Spleen (tissue), 11 donors: ENCODE measurements around the gene HILPDA. TPM values are rescaled to one million over a fixed set of nuclear protein-coding genes. Genes with fewer than 3 reads are reported as not detected.
"Not testable (repeated sequence)": the region's sequence is repeated elsewhere in the genome, so short reads cannot be mapped to it uniquely, and the experiment has no call there.

Experiments used
- DNase-seq: peaks from one replicate; pipeline ENCODE4 v3.0.0-alpha.2; 2020
- H3K27ac ChIP-seq, 8 donors: fragments of 200-600 bp; sonication (generic) in 7 of 8; 1 replicate in 4 of 8; 2 replicates in 4 of 8; pipeline versions ENCODE4 v1.5.0 to v1.8.0; 2016 to 2021; ENCODE audit warnings: inconsistent platforms in 4 of 8, mild to moderate bottlenecking in 4 of 8, moderate library complexity in 1 of 8
- H3K27me3 ChIP-seq, 7 donors: fragments of 200-600 bp; sonication (generic) in 6 of 7; replicated peaks in 1 of 7; 1 replicate in 4 of 7; 2 replicates in 3 of 7; pipeline versions ENCODE4 v1.5.0 to v1.8.0; 2016 to 2021; ENCODE audit warnings: inconsistent platforms in 3 of 7, mild to moderate bottlenecking in 1 of 7
- H3K36me3 ChIP-seq, 6 donors: fragments of 200-600 bp; sonication (generic) in 5 of 6; 1 replicate in 4 of 6; 2 replicates in 2 of 6; pipeline versions ENCODE4 v1.5.0 to v1.8.0; 2016 to 2021; ENCODE audit warnings: inconsistent platforms in 2 of 6
- H3K4me1 ChIP-seq, 6 donors: fragments of 200-600 bp; sonication (generic) in 5 of 6; 1 replicate in 3 of 6; 2 replicates in 3 of 6; pipeline versions ENCODE4 v1.5.0 to v1.8.0; 2016 to 2021; ENCODE audit warnings: inconsistent platforms in 3 of 6
- H3K4me3 ChIP-seq, 8 donors: fragments of 200-600 bp; sonication (generic) in 7 of 8; 1 replicate in 4 of 8; 2 replicates in 4 of 8; pipeline versions ENCODE4 v1.5.0 to v1.8.0; 2016 to 2021; ENCODE audit warnings: inconsistent platforms in 4 of 8, mild to moderate bottlenecking in 4 of 8, moderate library complexity in 2 of 8
- H3K9me3 ChIP-seq, 8 donors: fragments of 200-600 bp; sonication (generic) in 7 of 8; 1 replicate in 4 of 8; 2 replicates in 4 of 8; pipeline versions ENCODE4 v1.5.0 to v1.8.0; 2016 to 2021; ENCODE audit warnings: inconsistent platforms in 4 of 8
- CTCF ChIP-seq, 11 experiments: fragments of 200-600 bp in 7 of 11; fragments of 450-650 bp in 4 of 11; sonication (generic) in 4 of 11; IDR thresholded peaks in 8 of 11; conservative IDR thresholded peaks in 3 of 11; 1 replicate in 7 of 11; 2 replicates in 4 of 11; pipeline versions ENCODE4 v1.4.0 to v1.8.0; 2016 to 2021; ENCODE audit warnings: antibody characterized with exemption in 11 of 11, inconsistent platforms in 4 of 11, mild to moderate bottlenecking in 1 of 11
- POLR2A ChIP-seq, 3 donors: fragments of 450-650 bp; IDR thresholded peaks; one replicate each; pipeline ENCODE4 v1.5.1; 2017; ENCODE audit warnings: antibody characterized with exemption in 3 of 3, mild to moderate bottlenecking in 1 of 3
- POLR2AphosphoS5 ChIP-seq, 3 donors: sonication (generic); formaldehyde crosslinking; IDR thresholded peaks; one replicate each; pipeline ENCODE4 v1.5.1; 2017; ENCODE audit warnings: antibody characterized with exemption in 3 of 3
- WGBS, 5 donors: extraction: QIAGEN DNeasy Blood & Tissue Kit in 3 of 5; methylation state at CpG; one replicate each; pipeline versions ENCODE4 v1.1.5 to v1.1.7; 2013 to 2018; 5-methylcytosine and 5-hydroxymethylcytosine counted together
- intact Hi-C: fragments of 100-400 bp; cut with DNase I; formaldehyde crosslinking; loops from one replicate; pipeline ENCODE4 v1.15.0; 2023; ENCODE audit warnings: low total_unique reads
- polyA plus RNA-seq, 3 donors: library from polyadenylated mRNA; stranded (reverse); fragments of 200-250 nt; gene quantifications; one replicate each; pipeline ENCODE4 v1.2.1, GENCODE V29; 2013
- small RNA-seq, 4 donors: library from RNA; depleted of rRNA; stranded (forward); fragments of <200 nt; gene quantifications; one replicate each; pipeline ENCODE3, GENCODE V24; 2016
- total RNA-seq, 7 donors: library from RNA; depleted of rRNA in 3 of 7; stranded (reverse); fragments of >200 nt in 3 of 7; fragmentation: NEBNext Ultra II Directional in 4 of 7; extraction: Animal tissue kit (Norgen Biotek cat#: 25700) in 4 of 7; gene quantifications; one replicate each; pipeline versions ENCODE4 v1.1.0 to v1.2.1, GENCODE V29; 2016 to 2021
- donor health status: healthy with polysubstance abuse.
- donor health status: DM: no; HTN: no; CAD: no; lungs with moderate emphysema.
- donor health status: DM: no; HTN: no; CAD: no.
- donor health status: Bipolar disorder and iron deficiency.
- donor health status: healthy.
- donor health status: DM: no; HTN: no; CAD: no.
- donor health status: DM: yes; HTN: yes; CAD: no.

Gene HILPDA
- total and polyA plus RNA-seq, 10 donors, result 3.2 to 16.7 (median 7.1) TPM

- Histone ChIP-seq H3K4me1 (no peaks in the 10 kb centered on the region), H3K27me3 (no peaks in the 10 kb centered on the region), H3K36me3 (peaks cover 0 to 99% (median 54%) of the 10 kb centered on the region in 6 donors), H3K4me3 (no peak overlapping the region), H3K27ac (no peak overlapping the region), H3K9me3 (no peaks in the 10 kb centered on the region)
- DNase-seq, result no peak
- WGBS, 5 donors, result 84 to 98% (median 96%) methylated on average over 6 to 9 of the region's 9 CpGs
- no peak for TF ChIP-seq CTCF (IDR thresholded peaks at IDR 0.05 in 8 of 11, conservative IDR thresholded peaks at IDR 0.05 in 3 of 11)
- no peak for TF ChIP-seq POLR2AphosphoS5 (IDR thresholded peaks at IDR 0.05)
- no peak for TF ChIP-seq POLR2A (IDR thresholded peaks at IDR 0.05)
- intact Hi-C loops, result no loop called here
These were observed 41.7 kb downstream of the HILPDA start for GRCh38 chr7:128497405-128497804.

GRCh38 chr7:128505416-128505815, 49.7 kb downstream of the HILPDA start:
- intact Hi-C loops, H3K9me3 ChIP-seq, H3K4me3 ChIP-seq, DNase-seq, H3K27me3 ChIP-seq: not testable (repeated sequence)
- H3K36me3 ChIP-seq, result peaks cover 0 to 36% (median 20%) of the 10 kb centered on the region in 6 donors
- 75 to 92% (median 84%) methylated on average over 2 of the region's 2 CpGs for WGBS, 5 donors
- H3K27ac ChIP-seq, result peak overlapping the region in 1 of 8 donors; percentile 79
- H3K4me1 ChIP-seq, result peaks cover 0 to 24% (median 7%) of the 10 kb centered on the region in 6 donors

- 55 to 81% (median 75%) methylated on average over 3 of the region's 3 CpGs for WGBS, 5 donors
- Histone ChIP-seq H3K27ac (peak overlapping the region in 4 of 8 donors; percentile 49 to 79 (median 64)), H3K4me1 (peaks cover 0 to 24% (median 7%) of the 10 kb centered on the region in 6 donors), H3K36me3 (peaks cover 0 to 22% (median 8%) of the 10 kb centered on the region in 6 donors)
- H3K4me3 ChIP-seq, intact Hi-C loops, H3K27me3 ChIP-seq, H3K9me3 ChIP-seq, DNase-seq: not testable (repeated sequence)
These were observed 51.1 kb downstream of the HILPDA start for GRCh38 chr7:128506819-128507218.

- Histone ChIP-seq H3K27ac (peak overlapping the region in 4 of 8 donors; percentile 49 to 79 (median 64)), H3K4me1 (peaks cover 0 to 24% (median 7%) of the 10 kb centered on the region in 6 donors), H3K36me3 (peaks cover 0 to 19% (median 6%) of the 10 kb centered on the region in 6 donors)
- DNase-seq, H3K9me3 ChIP-seq, H3K4me3 ChIP-seq, intact Hi-C loops, H3K27me3 ChIP-seq: not testable (repeated sequence)
- 62 to 81% (median 76%) methylated on average over 5 of the region's 5 CpGs for WGBS, 5 donors
These were observed 51.8 kb downstream of the HILPDA start for GRCh38 chr7:128507321-128507993.

Small RNAs within 50 kb of the gene (small RNA-seq; reads per million reads assigned to genes)
- gene AC010655.1 (0 reads per million in 4 donors), gene AC010655.2 (0 reads per million in 4 donors), gene RF00017 (0 reads per million in 4 donors), gene RNU7-54P (0 reads per million in 4 donors)

Other genes starting within 250 kb of the HILPDA start
- under 1 TPM in 2 of 7 donors, not detected in 5; 0.12 to 0.44 TPM for gene LEP, start 214.6 kb upstream of the HILPDA start, total RNA-seq
- under 1 TPM; 0.06 to 0.21 (median 0.13) TPM for gene LEP, start 214.6 kb upstream of the HILPDA start, polyA plus RNA-seq
- 10 to 100 TPM; 23.8 to 45.8 (median 34.9) TPM for gene RBM28, start 112.0 kb upstream of the HILPDA start, total RNA-seq
- gene RBM28, start 112.0 kb upstream of the HILPDA start, polyA plus RNA-seq, result 10 to 100 TPM; 11.0 to 21.0 (median 19.4) TPM
- 1 to 10 TPM in 3 of 7 donors, under 1 TPM in 3, not detected in 1; 0.38 to 5.4 (median 0.93) TPM for gene PRRT4, start 94.2 kb upstream of the HILPDA start, total RNA-seq
- under 1 TPM; 0.14 to 0.45 (median 0.28) TPM for gene PRRT4, start 94.2 kb upstream of the HILPDA start, polyA plus RNA-seq
- gene IMPDH1, start 45.9 kb upstream of the HILPDA start, total RNA-seq, result 100 to 1,000 TPM in 3 of 7 donors, 10 to 100 TPM in 4; 75.8 to 120 (median 89.0) TPM
- gene IMPDH1, start 45.9 kb upstream of the HILPDA start, polyA plus RNA-seq, result 10 to 100 TPM; 29.9 to 52.1 (median 35.9) TPM
- 10 to 100 TPM; 17.7 to 32.8 (median 22.4) TPM for gene METTL2B, start 20.9 kb downstream of the HILPDA start, total RNA-seq
- 10 to 100 TPM in 1 of 3 donors, 1 to 10 TPM in 2; 6.7 to 12.3 (median 7.2) TPM for gene METTL2B, start 20.9 kb downstream of the HILPDA start, polyA plus RNA-seq
- gene GARIN1A, start 216.4 kb downstream of the HILPDA start, total RNA-seq, result 1 to 10 TPM in 6 of 7 donors, under 1 TPM in 1; 0.79 to 7.1 (median 3.4) TPM
- 1 to 10 TPM in 2 of 3 donors, under 1 TPM in 1; 0.70 to 1.8 (median 1.5) TPM for gene GARIN1A, start 216.4 kb downstream of the HILPDA start, polyA plus RNA-seq